ENCODE results near the gene TXNRD2. TPM values are rescaled to one million over a fixed set of nuclear protein-coding genes. Genes with fewer than 3 reads are reported as not detected.

The TXNRD2 gene
- total RNA-seq, 1 experiment from 2014 or later = 33.7 TPM

DNA sequence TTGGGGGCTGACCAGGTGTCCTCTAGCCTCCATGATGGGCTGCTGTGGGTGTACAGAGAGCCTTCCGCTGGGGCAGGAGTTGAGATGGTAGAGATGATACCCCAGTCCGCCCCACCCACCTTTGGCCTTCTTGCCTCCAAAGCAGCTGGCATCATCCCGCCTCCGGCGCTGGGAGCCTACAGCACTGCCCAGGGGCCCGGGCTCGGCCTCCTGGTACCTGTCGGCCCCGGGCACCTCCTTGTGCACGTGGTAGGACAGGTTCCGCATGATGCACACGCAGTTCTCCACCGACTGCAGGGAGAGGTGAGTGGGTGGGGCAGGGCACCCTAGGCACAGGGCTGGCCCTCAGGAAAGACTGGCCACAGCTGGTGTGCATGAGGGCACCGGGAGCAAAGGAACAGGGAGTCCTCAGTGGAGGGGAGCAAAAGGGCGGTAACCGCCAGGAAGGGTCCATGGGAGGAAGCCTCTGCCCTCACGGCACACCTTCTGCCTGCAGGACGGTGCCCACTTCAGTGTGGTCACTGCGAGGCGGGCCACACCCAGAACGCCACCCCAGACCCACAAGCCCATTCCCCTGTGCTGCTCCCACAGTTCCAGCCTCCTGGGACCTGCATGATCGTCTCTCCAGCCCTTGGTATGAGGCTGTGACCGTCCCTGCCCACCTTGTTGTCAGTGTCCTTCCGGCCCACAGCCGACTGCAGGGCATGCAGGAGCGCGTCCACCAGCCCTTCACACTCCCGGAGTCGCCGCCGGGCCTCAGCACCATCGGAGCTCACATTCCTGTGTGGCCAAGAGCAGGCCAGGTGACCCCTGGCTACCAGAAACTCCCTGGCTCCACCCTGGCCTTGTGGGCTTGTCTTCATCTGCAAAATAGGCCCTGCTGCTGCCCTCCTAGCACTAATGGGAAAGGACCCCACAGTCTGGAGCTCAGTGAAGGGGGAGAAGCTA lies 36.0 kb upstream of the TXNRD2 start:
- no peak for DNase-seq
- no TSS peak for BruUV-seq (replicated peaks)
- TF ChIP-seq, protein P1, sequence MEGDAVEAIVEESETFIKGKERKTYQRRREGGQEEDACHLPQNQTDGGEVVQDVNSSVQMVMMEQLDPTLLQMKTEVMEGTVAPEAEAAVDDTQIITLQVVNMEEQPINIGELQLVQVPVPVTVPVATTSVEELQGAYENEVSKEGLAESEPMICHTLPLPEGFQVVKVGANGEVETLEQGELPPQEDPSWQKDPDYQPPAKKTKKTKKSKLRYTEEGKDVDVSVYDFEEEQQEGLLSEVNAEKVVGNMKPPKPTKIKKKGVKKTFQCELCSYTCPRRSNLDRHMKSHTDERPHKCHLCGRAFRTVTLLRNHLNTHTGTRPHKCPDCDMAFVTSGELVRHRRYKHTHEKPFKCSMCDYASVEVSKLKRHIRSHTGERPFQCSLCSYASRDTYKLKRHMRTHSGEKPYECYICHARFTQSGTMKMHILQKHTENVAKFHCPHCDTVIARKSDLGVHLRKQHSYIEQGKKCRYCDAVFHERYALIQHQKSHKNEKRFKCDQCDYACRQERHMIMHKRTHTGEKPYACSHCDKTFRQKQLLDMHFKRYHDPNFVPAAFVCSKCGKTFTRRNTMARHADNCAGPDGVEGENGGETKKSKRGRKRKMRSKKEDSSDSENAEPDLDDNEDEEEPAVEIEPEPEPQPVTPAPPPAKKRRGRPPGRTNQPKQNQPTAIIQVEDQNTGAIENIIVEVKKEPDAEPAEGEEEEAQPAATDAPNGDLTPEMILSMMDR (IDR thresholded peaks at IDR 0.05; ENCODE audit: unreplicated experiment) = no peak
- Mint-ChIP-seq H3K4me3 (ENCODE audit: low read depth, unreplicated experiment) (no peak overlapping the region), H3K36me3 (ENCODE audit: insufficient read depth, unreplicated experiment) (peaks cover 35% of the 10 kb centered on the region), H3K27me3 (ENCODE audit: unreplicated experiment) (no peaks in the 10 kb centered on the region), H3K9me3 (ENCODE audit: low read depth, unreplicated experiment) (no peaks in the 10 kb centered on the region), H3K27ac (ENCODE audit: unreplicated experiment) (no peak overlapping the region), H3K4me1 (ENCODE audit: low read depth, unreplicated experiment) (no peaks in the 10 kb centered on the region)
- CTCF ChIA-PET = no interaction called here
- intact Hi-C loops (cut with micrococcal nuclease; ENCODE audit: unreplicated experiment) = no loop called here

DNA sequence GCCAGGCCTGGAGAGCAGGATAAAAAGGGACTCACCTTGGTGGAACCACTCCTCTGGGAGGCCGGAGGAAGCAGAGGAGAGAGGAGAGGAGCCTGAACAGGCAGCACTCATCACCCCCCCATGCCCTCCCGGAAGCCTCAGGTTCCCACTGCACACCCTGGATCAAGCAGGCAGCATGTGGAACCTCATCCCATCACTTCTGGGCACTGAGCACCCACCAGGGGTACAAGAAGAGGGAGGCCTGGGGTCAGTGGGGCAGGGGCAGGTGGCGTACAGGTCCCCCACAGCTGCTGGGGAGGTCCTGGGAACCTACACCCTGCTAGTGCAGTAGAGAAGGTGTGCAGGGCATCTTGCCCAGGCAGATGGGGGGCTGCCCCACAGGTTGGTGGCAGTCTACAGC lies 35.1 kb upstream of the TXNRD2 start:
- intact Hi-C loops (cut with micrococcal nuclease; ENCODE audit: unreplicated experiment) = no loop called here
- Mint-ChIP-seq H3K4me3 (ENCODE audit: low read depth, unreplicated experiment) (no peak overlapping the region), H3K27me3 (ENCODE audit: unreplicated experiment) (no peaks in the 10 kb centered on the region), H3K27ac (ENCODE audit: unreplicated experiment) (no peak overlapping the region), H3K4me1 (ENCODE audit: low read depth, unreplicated experiment) (no peaks in the 10 kb centered on the region), H3K9me3 (ENCODE audit: low read depth, unreplicated experiment) (no peaks in the 10 kb centered on the region), H3K36me3 (ENCODE audit: insufficient read depth, unreplicated experiment) (peaks cover 33% of the 10 kb centered on the region)
- no TSS peak for BruUV-seq (replicated peaks)
- TF ChIP-seq, protein P1 (IDR thresholded peaks at IDR 0.05; ENCODE audit: unreplicated experiment) = no peak
- no peak for DNase-seq
- CTCF ChIA-PET = no interaction called here

DNA sequence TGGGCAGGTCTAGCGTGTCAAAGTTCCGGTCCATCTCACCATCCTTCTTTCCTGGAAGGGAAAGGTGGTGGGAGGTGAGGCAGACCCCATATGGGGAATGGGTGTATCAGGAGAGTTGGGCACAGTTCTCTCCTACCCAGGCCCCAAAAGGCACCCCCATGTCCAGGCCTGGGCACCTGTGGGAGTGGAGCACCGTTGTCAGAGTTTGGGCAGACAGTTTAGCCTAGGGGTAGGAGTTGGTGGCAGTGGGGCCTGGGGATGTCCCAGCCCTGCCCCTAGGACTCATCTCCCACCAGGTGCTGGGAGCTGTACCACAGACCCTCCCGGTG lies 34.1 kb upstream of the TXNRD2 start:
- no peaks in the 10 kb centered on the region for H3K27me3 Mint-ChIP-seq (ENCODE audit: unreplicated experiment)
- TF ChIP-seq, protein P1 (IDR thresholded peaks at IDR 0.05; ENCODE audit: unreplicated experiment) = no peak
- no peak for DNase-seq
- H3K4me3 Mint-ChIP-seq (ENCODE audit: low read depth, unreplicated experiment) = no peak overlapping the region
- CTCF ChIA-PET = interaction anchor here (1.7 kb wide), 1 partner anchor 10 kb away, joined by 4 read pairs; no protein-coding TSS in a partner anchor
- no peaks in the 10 kb centered on the region for H3K9me3 Mint-ChIP-seq (ENCODE audit: low read depth, unreplicated experiment)
- H3K4me1 Mint-ChIP-seq (ENCODE audit: low read depth, unreplicated experiment) = no peaks in the 10 kb centered on the region
- intact Hi-C loops (cut with micrococcal nuclease; ENCODE audit: unreplicated experiment) = no loop called here
- no TSS peak for BruUV-seq (replicated peaks)
- H3K27ac Mint-ChIP-seq (ENCODE audit: unreplicated experiment) = peak overlapping the region; percentile 15
- H3K36me3 Mint-ChIP-seq (ENCODE audit: insufficient read depth, unreplicated experiment) = peaks cover 40% of the 10 kb centered on the region

DNA sequence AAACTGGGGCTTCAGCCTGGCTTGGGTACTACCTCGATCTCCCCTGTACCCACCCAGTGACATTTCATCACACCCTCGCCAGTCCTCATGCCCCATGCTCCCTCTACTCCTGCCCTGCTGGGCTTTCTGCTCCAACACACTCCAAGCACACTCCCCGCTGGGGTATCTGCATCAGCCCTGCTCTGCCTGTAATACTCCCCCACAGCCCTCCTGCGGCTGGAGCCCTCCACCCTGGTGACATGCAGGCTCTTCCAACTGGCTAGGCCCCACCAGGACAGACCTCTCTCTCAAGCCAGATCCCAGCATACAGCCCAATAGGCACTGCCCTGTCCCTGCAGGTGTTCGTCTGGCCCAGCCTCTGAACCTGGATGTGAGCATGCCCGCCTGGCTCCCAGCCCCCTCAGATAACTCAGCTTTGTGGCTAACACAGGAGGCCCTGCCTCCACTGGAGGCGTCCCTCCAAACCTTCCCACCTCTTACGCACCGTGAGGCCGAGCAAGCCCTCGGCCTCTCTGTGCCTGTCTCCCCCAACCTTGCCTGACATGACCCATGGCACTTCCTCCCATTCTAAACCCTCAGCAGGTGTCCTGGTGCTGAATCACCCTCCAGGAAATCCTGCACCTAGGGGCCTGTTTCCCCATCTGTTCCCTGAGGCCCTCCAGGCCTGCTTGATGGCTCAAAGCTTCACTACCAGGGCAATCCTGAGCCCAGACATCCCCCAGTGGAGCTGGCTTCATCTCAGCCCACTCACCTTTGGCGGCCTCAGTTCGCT lies 33.5 kb upstream of the TXNRD2 start:
- Mint-ChIP-seq H3K4me3 (ENCODE audit: low read depth, unreplicated experiment) (no peak overlapping the region), H3K4me1 (ENCODE audit: low read depth, unreplicated experiment) (no peaks in the 10 kb centered on the region), H3K27me3 (ENCODE audit: unreplicated experiment) (no peaks in the 10 kb centered on the region), H3K9me3 (ENCODE audit: low read depth, unreplicated experiment) (no peaks in the 10 kb centered on the region), H3K27ac (ENCODE audit: unreplicated experiment) (peak overlapping the region; percentile 15), H3K36me3 (ENCODE audit: insufficient read depth, unreplicated experiment) (peaks cover 42% of the 10 kb centered on the region)
- TF ChIP-seq, protein P1 (IDR thresholded peaks at IDR 0.05; ENCODE audit: unreplicated experiment) = no peak
- CTCF ChIA-PET = interaction anchor here (1.7 kb wide), 1 partner anchor 11 kb away, joined by 4 read pairs; no protein-coding TSS in a partner anchor
- intact Hi-C loops (cut with micrococcal nuclease; ENCODE audit: unreplicated experiment) = loop anchor here (5.0 kb wide), 1 partner anchor 37 kb away; no protein-coding TSS in a partner anchor
- no peak for DNase-seq
- BruUV-seq (replicated peaks) = no TSS peak
